ENCODE data around the gene KLHDC10. TPM values are rescaled to one million over a fixed set of nuclear protein-coding genes. Genes with fewer than 3 reads are reported as not detected.

The KLHDC10 gene
- polyA plus RNA-seq, 1 donor from 2014 or later = 59.1 TPM

DNA sequence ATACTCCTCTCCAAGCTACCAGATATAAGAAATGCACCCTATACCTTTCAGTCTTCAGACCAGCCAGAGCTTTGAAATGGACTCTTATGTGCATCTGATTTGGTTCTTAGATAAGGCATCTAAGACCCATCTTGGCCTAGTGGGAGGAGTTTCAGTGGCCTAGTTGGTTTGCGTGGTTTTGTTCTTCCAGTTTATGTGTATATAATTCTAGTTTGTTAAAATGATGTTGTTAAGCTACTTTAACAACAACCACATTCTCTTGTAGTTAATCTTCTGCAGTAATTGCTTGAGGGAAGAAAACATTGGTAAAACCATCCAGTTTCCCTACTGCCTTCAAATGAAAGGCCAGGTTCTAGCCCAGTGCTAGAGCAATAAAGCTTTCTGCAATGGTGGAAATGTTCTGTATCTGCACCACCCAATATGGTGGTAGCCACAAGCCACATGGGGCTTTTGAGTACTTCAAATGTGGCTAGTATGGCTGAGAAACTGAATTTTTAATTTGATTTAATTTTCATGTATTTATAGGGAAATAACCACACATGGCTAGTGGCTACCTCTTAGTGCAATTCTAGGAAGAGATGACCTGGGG, 66.3 kb downstream of the KLHDC10 start:
- no peaks in the 10 kb centered on the region for H3F3A ChIP-seq (ENCODE audit: insufficient read depth, low read length, poor library complexity, severe bottlenecking)
- no peaks in the 10 kb centered on the region for H3K9me2 ChIP-seq (ENCODE audit: insufficient read depth, low read length)
- no peak overlapping the region for H3K9ac ChIP-seq (ENCODE audit: low read length)
- TF ChIP-seq EP300 (conservative IDR thresholded peaks at IDR 0.05; ENCODE audit: poor library complexity, severe bottlenecking) = no peak
- no peak for TF ChIP-seq EZH2 (IDR thresholded peaks at IDR 0.05; ENCODE audit: borderline replicate concordance, insufficient read depth, low read length, poor library complexity, severe bottlenecking)
- TF ChIP-seq, protein P1, sequence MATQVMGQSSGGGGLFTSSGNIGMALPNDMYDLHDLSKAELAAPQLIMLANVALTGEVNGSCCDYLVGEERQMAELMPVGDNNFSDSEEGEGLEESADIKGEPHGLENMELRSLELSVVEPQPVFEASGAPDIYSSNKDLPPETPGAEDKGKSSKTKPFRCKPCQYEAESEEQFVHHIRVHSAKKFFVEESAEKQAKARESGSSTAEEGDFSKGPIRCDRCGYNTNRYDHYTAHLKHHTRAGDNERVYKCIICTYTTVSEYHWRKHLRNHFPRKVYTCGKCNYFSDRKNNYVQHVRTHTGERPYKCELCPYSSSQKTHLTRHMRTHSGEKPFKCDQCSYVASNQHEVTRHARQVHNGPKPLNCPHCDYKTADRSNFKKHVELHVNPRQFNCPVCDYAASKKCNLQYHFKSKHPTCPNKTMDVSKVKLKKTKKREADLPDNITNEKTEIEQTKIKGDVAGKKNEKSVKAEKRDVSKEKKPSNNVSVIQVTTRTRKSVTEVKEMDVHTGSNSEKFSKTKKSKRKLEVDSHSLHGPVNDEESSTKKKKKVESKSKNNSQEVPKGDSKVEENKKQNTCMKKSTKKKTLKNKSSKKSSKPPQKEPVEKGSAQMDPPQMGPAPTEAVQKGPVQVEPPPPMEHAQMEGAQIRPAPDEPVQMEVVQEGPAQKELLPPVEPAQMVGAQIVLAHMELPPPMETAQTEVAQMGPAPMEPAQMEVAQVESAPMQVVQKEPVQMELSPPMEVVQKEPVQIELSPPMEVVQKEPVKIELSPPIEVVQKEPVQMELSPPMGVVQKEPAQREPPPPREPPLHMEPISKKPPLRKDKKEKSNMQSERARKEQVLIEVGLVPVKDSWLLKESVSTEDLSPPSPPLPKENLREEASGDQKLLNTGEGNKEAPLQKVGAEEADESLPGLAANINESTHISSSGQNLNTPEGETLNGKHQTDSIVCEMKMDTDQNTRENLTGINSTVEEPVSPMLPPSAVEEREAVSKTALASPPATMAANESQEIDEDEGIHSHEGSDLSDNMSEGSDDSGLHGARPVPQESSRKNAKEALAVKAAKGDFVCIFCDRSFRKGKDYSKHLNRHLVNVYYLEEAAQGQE (IDR thresholded peaks at IDR 0.05; ENCODE audit: borderline replicate concordance) = no peak
- TF ChIP-seq MXI1 (conservative IDR thresholded peaks at IDR 0.05; ENCODE audit: poor library complexity, severe bottlenecking) = no peak
- TF ChIP-seq RAD21 (conservative IDR thresholded peaks at IDR 0.05) = no peak
- no peak for TF ChIP-seq SMC3 (conservative IDR thresholded peaks at IDR 0.05; ENCODE audit: poor library complexity)
- TF ChIP-seq, protein P2, sequence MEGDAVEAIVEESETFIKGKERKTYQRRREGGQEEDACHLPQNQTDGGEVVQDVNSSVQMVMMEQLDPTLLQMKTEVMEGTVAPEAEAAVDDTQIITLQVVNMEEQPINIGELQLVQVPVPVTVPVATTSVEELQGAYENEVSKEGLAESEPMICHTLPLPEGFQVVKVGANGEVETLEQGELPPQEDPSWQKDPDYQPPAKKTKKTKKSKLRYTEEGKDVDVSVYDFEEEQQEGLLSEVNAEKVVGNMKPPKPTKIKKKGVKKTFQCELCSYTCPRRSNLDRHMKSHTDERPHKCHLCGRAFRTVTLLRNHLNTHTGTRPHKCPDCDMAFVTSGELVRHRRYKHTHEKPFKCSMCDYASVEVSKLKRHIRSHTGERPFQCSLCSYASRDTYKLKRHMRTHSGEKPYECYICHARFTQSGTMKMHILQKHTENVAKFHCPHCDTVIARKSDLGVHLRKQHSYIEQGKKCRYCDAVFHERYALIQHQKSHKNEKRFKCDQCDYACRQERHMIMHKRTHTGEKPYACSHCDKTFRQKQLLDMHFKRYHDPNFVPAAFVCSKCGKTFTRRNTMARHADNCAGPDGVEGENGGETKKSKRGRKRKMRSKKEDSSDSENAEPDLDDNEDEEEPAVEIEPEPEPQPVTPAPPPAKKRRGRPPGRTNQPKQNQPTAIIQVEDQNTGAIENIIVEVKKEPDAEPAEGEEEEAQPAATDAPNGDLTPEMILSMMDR (IDR thresholded peaks at IDR 0.05; ENCODE audit: poor library complexity, severe bottlenecking) = no peak
- no peak for TF ChIP-seq TAF1 (IDR thresholded peaks at IDR 0.05; ENCODE audit: low read depth)
- H3K27me3 ChIP-seq (ENCODE audit: insufficient read depth, low read depth, low read length) = no peaks in the 10 kb centered on the region
- H3K4me2 ChIP-seq (ENCODE audit: low read length) = no peak overlapping the region
- peaks cover 6% of the 10 kb centered on the region for H3K36me3 ChIP-seq (ENCODE audit: insufficient read depth, low read length)
- H3K27ac ChIP-seq (ENCODE audit: low read length) = no peak overlapping the region
- H3K9me3 ChIP-seq (ENCODE audit: low read length) = no peaks in the 10 kb centered on the region
- H3K79me2 ChIP-seq (replicated peaks; ENCODE audit: insufficient read depth, low read length) = no peaks in the 10 kb centered on the region
- H3K4me3 ChIP-seq (ENCODE audit: low read length) = no peak overlapping the region
- H2AFZ ChIP-seq (ENCODE audit: low read depth, low read length) = no peak overlapping the region
- H4K20me1 ChIP-seq (ENCODE audit: insufficient read depth) = no peaks in the 10 kb centered on the region

DNA sequence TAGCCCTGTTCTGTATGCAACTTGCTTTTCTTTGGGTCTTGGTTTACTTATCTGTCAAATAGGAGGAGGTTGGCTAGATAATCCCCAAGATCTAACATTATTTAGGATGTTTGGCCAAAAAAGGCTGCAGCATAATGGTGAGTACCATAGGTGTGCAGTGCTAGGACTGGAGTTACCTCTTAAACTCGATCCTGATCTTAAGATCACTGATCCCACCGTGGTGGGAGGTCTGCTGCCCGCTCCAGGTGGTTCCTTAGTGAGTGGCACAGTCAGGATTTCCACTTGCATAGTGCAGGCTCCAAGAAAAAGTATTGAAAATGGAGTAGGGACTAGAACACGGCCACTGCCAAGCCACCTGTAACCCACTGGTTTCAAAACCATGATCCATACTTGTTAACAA, 66.9 kb downstream of the KLHDC10 start:
- no peaks in the 10 kb centered on the region for H4K20me1 ChIP-seq (ENCODE audit: insufficient read depth)
- H3K36me3 ChIP-seq (ENCODE audit: insufficient read depth, low read length) = peaks cover 6% of the 10 kb centered on the region
- H3K4me3 ChIP-seq (ENCODE audit: low read length) = no peak overlapping the region
- H3K79me2 ChIP-seq (replicated peaks; ENCODE audit: insufficient read depth, low read length) = no peaks in the 10 kb centered on the region
- H3K9me3 ChIP-seq (ENCODE audit: low read length) = no peaks in the 10 kb centered on the region
- H3K9me2 ChIP-seq (ENCODE audit: insufficient read depth, low read length) = no peaks in the 10 kb centered on the region
- no peak overlapping the region for H3K4me2 ChIP-seq (ENCODE audit: low read length)
- no peak overlapping the region for H2AFZ ChIP-seq (ENCODE audit: low read depth, low read length)
- H3K27ac ChIP-seq (ENCODE audit: low read length) = no peak overlapping the region
- no peaks in the 10 kb centered on the region for H3F3A ChIP-seq (ENCODE audit: insufficient read depth, low read length, poor library complexity, severe bottlenecking)
- no peak overlapping the region for H3K9ac ChIP-seq (ENCODE audit: low read length)
- TF ChIP-seq POLR2AphosphoS5 (IDR thresholded peaks at IDR 0.05) (no peak), EZH2 (IDR thresholded peaks at IDR 0.05; ENCODE audit: borderline replicate concordance, insufficient read depth, low read length, poor library complexity, severe bottlenecking) (no peak), TAF1 (IDR thresholded peaks at IDR 0.05; ENCODE audit: low read depth) (no peak), SMC3 (conservative IDR thresholded peaks at IDR 0.05; ENCODE audit: poor library complexity) (no peak), EP300 (conservative IDR thresholded peaks at IDR 0.05; ENCODE audit: poor library complexity, severe bottlenecking) (no peak), RAD21 (conservative IDR thresholded peaks at IDR 0.05) (no peak), MXI1 (conservative IDR thresholded peaks at IDR 0.05; ENCODE audit: poor library complexity, severe bottlenecking) (no peak)
- TF ChIP-seq, protein P1 (IDR thresholded peaks at IDR 0.05; ENCODE audit: borderline replicate concordance) = no peak
- TF ChIP-seq, protein P2 (IDR thresholded peaks at IDR 0.05; ENCODE audit: poor library complexity, severe bottlenecking) = no peak
- H3K27me3 ChIP-seq (ENCODE audit: insufficient read depth, low read depth, low read length) = no peaks in the 10 kb centered on the region
